CD4-positive, alpha-beta T cell treated with Interleukin-6 at 100 ng/mL for 8 hours (primary cell): ENCODE data around the gene SDCCAG8.

Experiments
- DNase-seq: peaks from one replicate; pipeline ENCODE4 v3.0.0-alpha.2; 2020; ENCODE audit warnings: mixed read lengths, low spot score

The SDCCAG8 gene

GRCh38 chr1:243483071-243483771 lies 227.4 kb downstream of the SDCCAG8 start:
- DNase-seq, result no peak

- DNase-seq, result no peak
Observed at GRCh38 chr1:243483952-243484351, 228.1 kb downstream of the SDCCAG8 start.

GRCh38 chr1:243487036-243487648 lies 231.3 kb downstream of the SDCCAG8 start:
- DNase-seq, result no peak

GRCh38 chr1:243487649-243488227 lies 231.9 kb downstream of the SDCCAG8 start:
- DNase-seq, result no peak

- no peak for DNase-seq
Observed at GRCh38 chr1:243488459-243489157, 232.8 kb downstream of the SDCCAG8 start.

GRCh38 chr1:243489158-243489527 lies 233.3 kb downstream of the SDCCAG8 start:
- no peak for DNase-seq

GRCh38 chr1:243489681-243490546 lies 234.1 kb downstream of the SDCCAG8 start:
- no peak for DNase-seq

- DNase-seq, result no peak
Observed at GRCh38 chr1:243490748-243491686, 235.2 kb downstream of the SDCCAG8 start.

GRCh38 chr1:243493156-243494129 lies 237.6 kb downstream of the SDCCAG8 start:
- DNase-seq, result no peak

- DNase-seq, result no peak
Observed at GRCh38 chr1:243494741-243495431, 239.0 kb downstream of the SDCCAG8 start.

GRCh38 chr1:243495442-243496186 lies 239.8 kb downstream of the SDCCAG8 start:
- DNase-seq, result no peak

GRCh38 chr1:243496187-243496646 lies 240.4 kb downstream of the SDCCAG8 start:
- no peak for DNase-seq

GRCh38 chr1:243496806-243497205 lies 241.0 kb downstream of the SDCCAG8 start:
- DNase-seq, result no peak

- DNase-seq, result no peak
Observed at GRCh38 chr1:243497939-243498681, 242.3 kb downstream of the SDCCAG8 start.

- no peak for DNase-seq
Observed at GRCh38 chr1:243499248-243499647, 243.4 kb downstream of the SDCCAG8 start.

GRCh38 chr1:243499711-243500110 lies 243.9 kb downstream of the SDCCAG8 start:
- DNase-seq, result no peak

GRCh38 chr1:243500512-243500911 lies 244.7 kb downstream of the SDCCAG8 start:
- no peak for DNase-seq
